ENCODE measurements around the gene EZR.

- no peak for TF ChIP-seq CTCF (IDR thresholded peaks at IDR 0.05; ENCODE audit: insufficient read depth, low read length)
- no peak for TF ChIP-seq POLR2AphosphoS5 (IDR thresholded peaks at IDR 0.05; ENCODE audit: low read depth)
- TF ChIP-seq, protein P1, sequence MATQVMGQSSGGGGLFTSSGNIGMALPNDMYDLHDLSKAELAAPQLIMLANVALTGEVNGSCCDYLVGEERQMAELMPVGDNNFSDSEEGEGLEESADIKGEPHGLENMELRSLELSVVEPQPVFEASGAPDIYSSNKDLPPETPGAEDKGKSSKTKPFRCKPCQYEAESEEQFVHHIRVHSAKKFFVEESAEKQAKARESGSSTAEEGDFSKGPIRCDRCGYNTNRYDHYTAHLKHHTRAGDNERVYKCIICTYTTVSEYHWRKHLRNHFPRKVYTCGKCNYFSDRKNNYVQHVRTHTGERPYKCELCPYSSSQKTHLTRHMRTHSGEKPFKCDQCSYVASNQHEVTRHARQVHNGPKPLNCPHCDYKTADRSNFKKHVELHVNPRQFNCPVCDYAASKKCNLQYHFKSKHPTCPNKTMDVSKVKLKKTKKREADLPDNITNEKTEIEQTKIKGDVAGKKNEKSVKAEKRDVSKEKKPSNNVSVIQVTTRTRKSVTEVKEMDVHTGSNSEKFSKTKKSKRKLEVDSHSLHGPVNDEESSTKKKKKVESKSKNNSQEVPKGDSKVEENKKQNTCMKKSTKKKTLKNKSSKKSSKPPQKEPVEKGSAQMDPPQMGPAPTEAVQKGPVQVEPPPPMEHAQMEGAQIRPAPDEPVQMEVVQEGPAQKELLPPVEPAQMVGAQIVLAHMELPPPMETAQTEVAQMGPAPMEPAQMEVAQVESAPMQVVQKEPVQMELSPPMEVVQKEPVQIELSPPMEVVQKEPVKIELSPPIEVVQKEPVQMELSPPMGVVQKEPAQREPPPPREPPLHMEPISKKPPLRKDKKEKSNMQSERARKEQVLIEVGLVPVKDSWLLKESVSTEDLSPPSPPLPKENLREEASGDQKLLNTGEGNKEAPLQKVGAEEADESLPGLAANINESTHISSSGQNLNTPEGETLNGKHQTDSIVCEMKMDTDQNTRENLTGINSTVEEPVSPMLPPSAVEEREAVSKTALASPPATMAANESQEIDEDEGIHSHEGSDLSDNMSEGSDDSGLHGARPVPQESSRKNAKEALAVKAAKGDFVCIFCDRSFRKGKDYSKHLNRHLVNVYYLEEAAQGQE (IDR thresholded peaks at IDR 0.05; ENCODE audit: insufficient replicate concordance, low read depth), result no peak
- TF ChIP-seq GABPA (IDR thresholded peaks at IDR 0.05; ENCODE audit: low read depth), result no peak
- no peak for TF ChIP-seq SPI1 (IDR thresholded peaks at IDR 0.05; ENCODE audit: borderline replicate concordance, low read depth)
Observed at GRCh38 chr6:158783167-158783450, 36.1 kb downstream of the EZR start.

Measured in HL-60 (cell line).